T-cell (primary cell): ENCODE results near the gene MED27. TPM values are rescaled to one million over a fixed set of nuclear protein-coding genes. Genes with fewer than 3 reads are reported as not detected.

Experiments
- ATAC-seq, 4 experiments: fragments of 200-7000 bp in 3 of 4; fragments of 150-1000 bp in 1 of 4; cut with Tn5 transposase; replicated peaks in 1 of 4; 1 replicate in 3 of 4; 2 replicates in 1 of 4; pipeline ENCODE4 v1.10.0; 2021; ENCODE audit warnings: moderate library complexity in 3 of 4, mild to moderate bottlenecking in 2 of 4, moderate number of reproducible peaks in 1 of 4
- CTCF ChIA-PET, 2 donors: fragments of 300-600 bp; sonication (Branson Sonifier 250); formaldehyde crosslinking; loops; one replicate each; lab custom pipeline; 2022; ENCODE audit warnings: antibody characterized with exemption in 2 of 2; lab: Charles Lee
- POLR2A ChIA-PET, 2 donors: fragments of 300-600 bp; sonication (Branson Sonifier 250); formaldehyde crosslinking; loops; one replicate each; lab custom pipeline; 2022; ENCODE audit warnings: antibody characterized with exemption in 2 of 2; lab: Charles Lee
- DNase-seq, 35 experiments: peaks; one replicate each; pipeline versions ENCODE4 v3.0.0 to v3.0.0-alpha.2; 2013 to 2023
- H3K27ac ChIP-seq: one replicate; pipeline ENCODE4 v1.5.1; 2013; ENCODE audit warnings: low read length
- H3K27me3 ChIP-seq, 2 experiments: replicated peaks in 1 of 2; 1 replicate in 1 of 2; 2 replicates in 1 of 2; pipeline versions ENCODE4 v1.6.1 to v1.7.0; 2013; ENCODE audit warnings: low read length in 1 of 2, mixed read lengths in 1 of 2; ENCODE audit not compliant: control insufficient read depth in 2 of 2, insufficient read depth in 2 of 2; ENCODE audit errors: extremely low read depth in 1 of 2
- H3K36me3 ChIP-seq, 2 donors: 1 replicate in 1 of 2; 2 replicates in 1 of 2; pipeline versions ENCODE4 v1.6.1 to v1.7.0; 2013; ENCODE audit warnings: low read length in 1 of 2; ENCODE audit not compliant: control insufficient read depth in 2 of 2, insufficient read depth in 1 of 2; ENCODE audit errors: extremely low read depth in 1 of 2
- H3K4me1 ChIP-seq, 2 experiments: 1 replicate in 1 of 2; 2 replicates in 1 of 2; pipeline versions ENCODE4 v1.6.1 to v1.7.0; 2013; ENCODE audit warnings: low read length in 2 of 2, mixed read lengths in 1 of 2; ENCODE audit not compliant: insufficient read depth in 2 of 2, control insufficient read depth in 1 of 2; ENCODE audit errors: extremely low read depth in 1 of 2
- H3K4me3 ChIP-seq, 2 donors: 1 replicate in 1 of 2; 2 replicates in 1 of 2; pipeline versions ENCODE4 v1.5.1 to v1.7.0; 2013; ENCODE audit warnings: mild to moderate bottlenecking in 2 of 2, low read length in 1 of 2, moderate library complexity in 1 of 2; ENCODE audit not compliant: control insufficient read depth in 1 of 2; ENCODE audit errors: extremely low read depth in 1 of 2
- H3K9me3 ChIP-seq: 2 replicates; pipeline ENCODE4 v1.7.0; 2013
- H3K27ac Mint-ChIP-seq, 2 donors: one replicate each; pipeline ENCODE4 v1.8.0; 2020 to 2021; ENCODE audit warnings: mild to moderate bottlenecking in 2 of 2, mixed read lengths in 2 of 2
- H3K27me3 Mint-ChIP-seq, 2 donors: one replicate each; pipeline ENCODE4 v1.8.0; 2021 to 2022; ENCODE audit warnings: mixed read lengths in 2 of 2
- H3K36me3 Mint-ChIP-seq: one replicate; pipeline ENCODE4 v1.8.0; 2021; ENCODE audit warnings: mixed read lengths
- H3K4me1 Mint-ChIP-seq, 3 donors: one replicate each; pipeline ENCODE4 v1.8.0; 2020 to 2022; ENCODE audit warnings: mixed read lengths in 3 of 3, mild to moderate bottlenecking in 1 of 3
- H3K4me3 Mint-ChIP-seq, 3 donors: one replicate each; pipeline ENCODE4 v1.8.0; 2020 to 2022; ENCODE audit warnings: mild to moderate bottlenecking in 3 of 3, mixed read lengths in 3 of 3, moderate library complexity in 3 of 3
- H3K9me3 Mint-ChIP-seq, 3 donors: one replicate each; pipeline ENCODE4 v1.8.0; 2020 to 2022; ENCODE audit warnings: mixed read lengths in 3 of 3
- WGBS: methylation state at CpG from one replicate; pipeline ENCODE4 v1.1.5; 2013; ENCODE audit warnings: missing lambda C conversion rate; ENCODE audit not compliant: insufficient coverage; 5-methylcytosine and 5-hydroxymethylcytosine counted together
- total RNA-seq, 35 experiments: library from RNA in 6 of 35; stranded (reverse) in 6 of 35; fragments of 120-200 nt in 1 of 35; gene quantifications; one replicate each; pipeline versions ENCODE4 v1.2.1 to v1.2.4 and lab custom pipeline; 2013 to 2026

The MED27 gene
- total RNA-seq, 5 donors from 2014 or later (not counting 1 experiment from before 2014, with no cell fraction given): 15.0 to 26.7 (median 17.6) TPM

DNA sequence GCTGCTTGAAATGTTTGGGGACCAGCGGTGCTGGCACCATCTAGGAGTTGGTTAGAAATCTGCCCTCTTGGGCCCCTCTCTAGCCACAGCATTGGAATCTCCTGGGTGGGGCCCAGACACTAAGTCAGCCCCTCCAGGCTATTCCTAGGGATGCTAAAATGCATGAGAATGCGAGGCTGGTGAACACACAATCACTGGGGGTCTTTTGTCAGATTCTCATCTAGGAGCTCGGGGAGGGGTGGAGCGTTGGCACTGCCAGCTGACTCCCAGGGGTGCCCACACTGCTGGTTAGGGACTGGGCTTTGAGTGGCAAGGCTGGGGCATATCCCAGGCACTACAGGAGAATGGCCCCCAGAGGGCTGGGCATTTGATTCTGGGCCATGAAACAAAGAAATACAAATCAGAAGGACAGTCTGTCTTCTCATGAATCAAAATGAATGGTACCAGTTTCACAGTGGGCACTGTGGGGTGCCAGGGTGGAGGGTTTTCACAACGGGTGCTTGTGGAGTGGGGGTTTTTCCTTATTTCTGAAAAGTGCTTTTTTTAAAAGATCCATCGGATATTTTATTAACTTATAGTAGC, 212.0 kb downstream of the MED27 start:
- no peak overlapping the region for H3K27ac Mint-ChIP-seq
- ChIA-PET POLR2A (interaction anchor here in 1 of 2 donors (0.7 kb wide), 1 partner anchor 355 kb away, joined by 4 read pairs; no protein-coding TSS in a partner anchor), CTCF (no interaction called here)
- peaks cover 17% of the 10 kb centered on the region for H3K36me3 Mint-ChIP-seq
- ATAC-seq (no peak), DNase-seq (no peak)
- peaks cover 6 to 10% of the 10 kb centered on the region in 2 donors for H3K36me3 ChIP-seq
- H3K4me3 ChIP-seq: no peak overlapping the region
- no peaks in the 10 kb centered on the region for H3K4me1 Mint-ChIP-seq
- H3K27me3 ChIP-seq: no peaks in the 10 kb centered on the region
- no peaks in the 10 kb centered on the region for H3K27me3 Mint-ChIP-seq
- H3K4me1 ChIP-seq: no peaks in the 10 kb centered on the region
- 94% methylated on average over 4 of the region's 6 CpGs for WGBS
- no peaks in the 10 kb centered on the region for H3K9me3 ChIP-seq
- no peak overlapping the region for H3K4me3 Mint-ChIP-seq
- H3K27ac ChIP-seq: no peak overlapping the region
- H3K9me3 Mint-ChIP-seq: no peaks in the 10 kb centered on the region

DNA sequence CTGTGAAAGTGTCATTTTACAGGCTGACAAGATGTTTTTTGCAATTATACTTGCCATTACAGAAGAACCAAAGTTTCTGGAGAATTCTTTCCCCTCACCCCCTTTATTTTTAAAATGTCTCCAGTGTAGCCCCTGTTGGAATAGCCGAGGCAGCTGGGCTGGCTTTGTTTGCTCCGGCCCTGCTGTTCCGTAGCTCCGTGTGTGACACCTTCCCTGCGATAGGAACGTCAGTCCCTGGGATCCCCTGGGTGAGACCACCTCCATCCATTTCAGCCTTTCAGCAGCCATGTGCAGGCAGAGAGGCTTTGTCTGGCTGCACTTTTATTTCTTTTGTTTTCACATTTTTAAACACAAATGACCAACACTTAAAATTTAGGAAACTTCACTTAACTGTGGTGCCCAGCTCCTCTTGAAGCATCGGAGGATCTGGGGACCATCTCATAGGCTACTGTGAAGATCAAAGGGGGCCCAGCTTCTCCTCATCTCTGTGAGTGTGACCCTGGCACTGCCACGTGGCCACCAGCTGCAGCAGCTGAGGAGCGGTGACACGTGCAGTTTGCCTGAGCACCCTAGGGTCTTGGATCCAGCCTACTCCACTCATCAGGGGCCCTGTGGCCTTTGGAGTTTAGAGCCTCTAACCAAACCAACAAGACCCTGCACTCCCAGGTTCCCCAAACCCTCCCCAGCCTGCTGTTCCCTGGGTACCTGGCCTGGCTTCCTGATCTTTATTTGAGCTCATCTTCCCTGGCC, 214.0 kb downstream of the MED27 start:
- 95% methylated on average over 10 of the region's 10 CpGs for WGBS
- no peaks in the 10 kb centered on the region for H3K4me1 Mint-ChIP-seq
- Histone ChIP-seq H3K27ac (no peak overlapping the region), H3K9me3 (no peaks in the 10 kb centered on the region), H3K4me3 (no peak overlapping the region), H3K27me3 (no peaks in the 10 kb centered on the region), H3K36me3 (peaks cover 7 to 14% of the 10 kb centered on the region in 2 donors), H3K4me1 (no peaks in the 10 kb centered on the region)
- ChIA-PET CTCF (no interaction called here), POLR2A (no interaction called here)
- peaks cover 32% of the 10 kb centered on the region for H3K36me3 Mint-ChIP-seq
- H3K27ac Mint-ChIP-seq: no peak overlapping the region
- no peak overlapping the region for H3K4me3 Mint-ChIP-seq
- DNase-seq (no peak), ATAC-seq (no peak)
- H3K9me3 Mint-ChIP-seq: no peaks in the 10 kb centered on the region
- H3K27me3 Mint-ChIP-seq: no peaks in the 10 kb centered on the region

DNA sequence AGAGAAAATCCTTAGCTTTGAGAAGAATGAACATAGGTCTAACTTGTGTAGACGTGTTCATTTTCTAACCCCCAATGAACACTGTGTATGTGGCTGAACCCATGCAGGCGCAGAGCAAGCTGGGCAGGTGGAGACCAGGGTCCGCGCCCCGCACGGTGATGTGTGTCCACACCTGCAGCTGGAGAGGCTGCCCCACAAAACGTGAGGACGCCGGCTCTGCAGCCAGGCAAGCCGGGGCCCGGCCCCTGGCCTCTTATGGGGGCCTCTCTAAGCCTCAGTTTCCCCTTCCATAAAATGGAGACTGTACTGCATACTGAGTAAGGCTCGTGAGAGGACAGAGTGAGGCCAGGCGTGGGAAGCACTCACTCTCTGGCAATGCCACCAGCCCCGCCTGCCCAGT, 215.1 kb downstream of the MED27 start:
- H3K36me3 Mint-ChIP-seq: peaks cover 39% of the 10 kb centered on the region
- Histone ChIP-seq H3K27me3 (no peaks in the 10 kb centered on the region), H3K4me1 (no peaks in the 10 kb centered on the region), H3K4me3 (no peak overlapping the region), H3K9me3 (no peaks in the 10 kb centered on the region), H3K27ac (no peak overlapping the region), H3K36me3 (peaks cover 7 to 19% of the 10 kb centered on the region in 2 donors)
- ChIA-PET POLR2A (no interaction called here), CTCF (no interaction called here)
- ATAC-seq (no peak), DNase-seq (no peak)
- no peak overlapping the region for H3K27ac Mint-ChIP-seq
- H3K9me3 Mint-ChIP-seq: no peaks in the 10 kb centered on the region
- H3K4me3 Mint-ChIP-seq: no peak overlapping the region
- 98% methylated on average over 7 of the region's 14 CpGs for WGBS
- no peaks in the 10 kb centered on the region for H3K4me1 Mint-ChIP-seq
- no peaks in the 10 kb centered on the region for H3K27me3 Mint-ChIP-seq

DNA sequence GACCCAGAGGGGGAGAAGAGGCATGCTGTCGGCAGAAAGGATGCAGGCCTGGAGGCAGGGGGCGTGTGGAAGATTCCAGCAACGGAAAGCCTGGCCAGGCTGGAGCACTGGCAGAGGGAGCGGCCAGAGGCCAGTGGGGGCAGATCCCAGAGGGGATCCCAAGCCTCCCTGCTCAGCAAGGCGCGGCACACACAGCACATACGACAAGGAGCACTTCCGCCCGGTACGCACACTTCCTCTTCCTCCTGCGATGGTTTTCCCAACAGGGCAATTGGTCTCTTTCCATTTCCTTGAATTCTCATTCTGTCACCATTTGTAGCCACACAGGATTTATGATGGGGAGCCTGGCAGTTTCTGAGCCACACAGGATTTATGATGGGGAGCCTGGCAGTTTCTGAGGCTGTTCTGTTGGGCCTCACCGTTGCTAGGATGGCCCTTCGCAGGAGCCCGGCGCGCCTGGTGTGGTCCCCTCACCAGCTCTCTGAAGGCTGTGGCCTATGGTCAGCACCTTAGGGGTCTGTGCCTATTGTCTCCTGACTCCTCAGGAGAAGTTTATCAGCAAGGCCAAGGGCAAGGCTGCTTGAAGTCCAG, 216.3 kb downstream of the MED27 start:
- WGBS: 87% methylated on average over 13 of the region's 16 CpGs
- H3K36me3 ChIP-seq: peaks cover 4 to 22% of the 10 kb centered on the region in 2 donors
- POLR2A ChIA-PET: no interaction called here

GRCh38 chr9:131862261-131862660, 217.4 kb downstream of the MED27 start:
- no peak overlapping the region for H3K27ac Mint-ChIP-seq
- Histone ChIP-seq H3K27ac (no peak overlapping the region), H3K27me3 (no peaks in the 10 kb centered on the region), H3K36me3 (peaks cover 4 to 22% of the 10 kb centered on the region in 2 donors), H3K4me1 (no peaks in the 10 kb centered on the region), H3K9me3 (no peaks in the 10 kb centered on the region), H3K4me3 (no peak overlapping the region)
- ChIA-PET POLR2A (no interaction called here), CTCF (no interaction called here)
- WGBS: 96% methylated on average over 18 of the region's 18 CpGs
- H3K9me3 Mint-ChIP-seq: no peaks in the 10 kb centered on the region
- H3K36me3 Mint-ChIP-seq: peaks cover 39% of the 10 kb centered on the region
- H3K27me3 Mint-ChIP-seq: no peaks in the 10 kb centered on the region
- no peak overlapping the region for H3K4me3 Mint-ChIP-seq
- ATAC-seq (no peak), DNase-seq (no peak)
- H3K4me1 Mint-ChIP-seq: no peaks in the 10 kb centered on the region

More for the DNA sequence above, 216.3 kb downstream of the MED27 start:
- Mint-ChIP-seq H3K36me3 (peaks cover 39% of the 10 kb centered on the region), H3K27me3 (no peaks in the 10 kb centered on the region), H3K27ac (no peak overlapping the region), H3K4me1 (no peaks in the 10 kb centered on the region), H3K4me3 (no peak overlapping the region), H3K9me3 (no peaks in the 10 kb centered on the region)
- H3K27me3 ChIP-seq: no peaks in the 10 kb centered on the region
- H3K4me1 ChIP-seq: no peaks in the 10 kb centered on the region
- H3K27ac ChIP-seq: no peak overlapping the region
- H3K9me3 ChIP-seq: no peaks in the 10 kb centered on the region
- CTCF ChIA-PET: no interaction called here
- no peak for DNase-seq
- H3K4me3 ChIP-seq: no peak overlapping the region
- ATAC-seq: no peak

DNA sequence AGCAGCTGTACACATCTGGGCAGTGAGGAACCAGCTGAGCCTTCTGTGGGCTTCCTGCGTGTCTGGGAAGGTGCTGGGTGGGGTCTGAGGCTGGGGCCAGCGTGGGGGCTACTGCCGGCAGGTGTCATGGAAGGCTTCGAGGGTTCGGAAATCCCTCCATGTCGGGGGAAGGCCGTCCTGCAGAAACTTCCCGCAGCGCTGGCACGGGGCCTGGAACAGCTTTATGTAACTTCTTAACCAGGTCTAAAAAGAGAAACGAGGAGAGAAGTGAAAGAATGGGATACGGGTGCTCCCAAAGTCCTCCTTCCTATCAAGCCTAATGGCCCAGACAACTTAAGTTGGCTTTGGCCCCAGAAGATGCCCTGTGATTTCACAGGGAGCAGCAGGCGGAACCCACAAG, 219.2 kb downstream of the MED27 start:
- 92% methylated on average over 2 of the region's 13 CpGs for WGBS
- peaks cover 36% of the 10 kb centered on the region for H3K36me3 Mint-ChIP-seq
- H3K9me3 Mint-ChIP-seq: no peaks in the 10 kb centered on the region
- ChIA-PET CTCF (no interaction called here), POLR2A (no interaction called here)
- DNase-seq (no peak), ATAC-seq (no peak)
- Histone ChIP-seq H3K4me1 (no peaks in the 10 kb centered on the region), H3K27ac (no peak overlapping the region), H3K36me3 (peaks cover 4 to 19% of the 10 kb centered on the region in 2 donors), H3K9me3 (no peaks in the 10 kb centered on the region), H3K4me3 (no peak overlapping the region), H3K27me3 (no peaks in the 10 kb centered on the region)
- H3K4me1 Mint-ChIP-seq: no peaks in the 10 kb centered on the region
- no peak overlapping the region for H3K4me3 Mint-ChIP-seq
- no peaks in the 10 kb centered on the region for H3K27me3 Mint-ChIP-seq
- H3K27ac Mint-ChIP-seq: no peak overlapping the region
